Measurements from ENCODE around the gene SMCO2.

DNA sequence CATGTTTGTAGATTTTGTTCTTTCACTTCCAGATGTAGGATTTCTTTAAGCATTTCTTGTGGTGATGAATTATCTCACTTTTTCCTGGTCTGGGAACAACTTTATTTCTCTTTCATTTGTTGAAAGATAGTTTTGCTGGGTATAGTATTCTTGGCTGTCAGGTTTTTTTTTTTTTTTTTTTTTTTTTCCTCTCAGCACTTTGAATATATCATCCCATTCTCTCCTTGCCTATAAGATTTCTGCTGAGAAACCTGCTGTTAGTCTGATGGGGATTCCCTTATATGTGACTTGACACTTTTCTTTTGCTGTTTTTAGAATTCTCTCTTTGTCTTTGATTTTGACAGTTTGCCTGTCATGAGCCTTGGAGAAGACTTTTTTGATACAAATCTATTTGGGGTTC, 30.5 kb downstream of the SMCO2 start:
- TF ChIP-seq POLR2A (IDR thresholded peaks at IDR 0.05; ENCODE audit: low read length) (no peak), GATA1 (IDR thresholded peaks at IDR 0.05; ENCODE audit: low read depth, low read length) (no peak)
